ENCODE results near the gene ACRBP. TPM values are rescaled to one million over a fixed set of nuclear protein-coding genes. Genes with fewer than 3 reads are reported as not detected.
A peak's percentile ranks its signal among the peaks of the same experiment; 100 is the strongest.

The ACRBP gene
- total RNA-seq, 1 experiment from 2014 or later = 1.3 TPM

- H3K4me2 ChIP-seq (ENCODE audit: insufficient read depth, insufficient read length, low read length) = peak overlapping the region; percentile 88
- H3K9me3 ChIP-seq (ENCODE audit: control insufficient read depth, low read depth, low read length) = no peaks in the 10 kb centered on the region
- H2AFZ ChIP-seq (ENCODE audit: low read length) = no peak overlapping the region
- no peak overlapping the region for H2BK15ac ChIP-seq (ENCODE audit: low read depth, low read length)
- no peaks in the 10 kb centered on the region for H4K20me1 ChIP-seq (ENCODE audit: control insufficient read depth, insufficient read depth, insufficient read length)
- no peaks in the 10 kb centered on the region for H3K27me3 ChIP-seq (ENCODE audit: insufficient read depth, low read length)
- H3K9ac ChIP-seq (ENCODE audit: extremely low read depth, insufficient read length, low read length) = peak overlapping the region; percentile 89
- no peak for DNase-seq
- H3K9me3 Mint-ChIP-seq = no peaks in the 10 kb centered on the region
- peaks cover 4% of the 10 kb centered on the region for H3K23me2 ChIP-seq (ENCODE audit: insufficient read length, low read depth, low read length, poor library complexity, severe bottlenecking)
- no peak overlapping the region for H2AK5ac ChIP-seq (ENCODE audit: insufficient read length, low read length)
- no peak overlapping the region for H2BK5ac ChIP-seq (ENCODE audit: insufficient read length, low read length)
- no peaks in the 10 kb centered on the region for H3K79me2 ChIP-seq (ENCODE audit: insufficient read depth, low read length)
- no peak overlapping the region for H4K8ac ChIP-seq (replicated peaks; ENCODE audit: insufficient read length, low read depth, low read length)
- peak overlapping the region; percentile 94 to 96 for H3K4me3 Mint-ChIP-seq
- no CpG with 5 or more reads among the region's 10 CpGs for WGBS (ENCODE audit: extremely low coverage, insufficient read length, low lambda C conversion rate)
- no peak overlapping the region for H2BK120ac ChIP-seq (ENCODE audit: low read depth, low read length, poor library complexity, severe bottlenecking)
- no peak overlapping the region for H3T11ph ChIP-seq (ENCODE audit: low read length)
- H3K18ac ChIP-seq (ENCODE audit: insufficient read length, low read depth, low read length) = no peak overlapping the region
- peak overlapping the region; percentile 76 for H3K14ac ChIP-seq (ENCODE audit: insufficient read depth, low read length)
- H4K5ac ChIP-seq (ENCODE audit: insufficient read length, low read depth, low read length) = no peak overlapping the region
- no peak overlapping the region for H3K56ac ChIP-seq (ENCODE audit: insufficient read length, low read depth, low read length)
- no peak for TF ChIP-seq CTCF (conservative IDR thresholded peaks at IDR 0.05)
- H3K27ac ChIP-seq (ENCODE audit: insufficient read length, low read depth, low read length) = no peak overlapping the region
- no peak overlapping the region for H3K23ac ChIP-seq (ENCODE audit: insufficient read length, low read depth, low read length)
- no peak overlapping the region for H2BK12ac ChIP-seq (ENCODE audit: insufficient read length, low read depth, low read length)
- H4K91ac ChIP-seq (ENCODE audit: insufficient read length, low read depth, low read length) = no peak overlapping the region
- no peaks in the 10 kb centered on the region for H3K79me1 ChIP-seq (ENCODE audit: insufficient read depth, low read depth, low read length, poor library complexity, severe bottlenecking)
- H2BK20ac ChIP-seq (ENCODE audit: low read depth, low read length, poor library complexity, severe bottlenecking) = no peak overlapping the region
- H3K4me1 Mint-ChIP-seq = peaks cover 10% of the 10 kb centered on the region in 2 experiments
- no peak overlapping the region for H3K4ac ChIP-seq (ENCODE audit: low read depth, low read length)
- H3K36me3 Mint-ChIP-seq (ENCODE audit: insufficient read depth in 1 of 3, low read depth in 3 of 3) = peaks cover 6 to 20% (median 16%) of the 10 kb centered on the region in 3 experiments
- H3K27me3 Mint-ChIP-seq (ENCODE audit: low read depth) = no peaks in the 10 kb centered on the region
- no peaks in the 10 kb centered on the region for H3K4me1 ChIP-seq (ENCODE audit: insufficient read depth, low read length)
- peak overlapping the region; percentile 96 to 99 (median 98) for H3K27ac Mint-ChIP-seq
These were observed 15.3 kb upstream of the ACRBP start for GRCh38 chr12:6662602-6662905.
